HCT116 (cell line): ENCODE results near the gene EVC. TPM values are rescaled to one million over a fixed set of nuclear protein-coding genes. Genes with fewer than 3 reads are reported as not detected.

Source experiments
- ATAC-seq: fragments of 200-7000 bp; cut with Tn5 transposase; 2 replicates; pipeline ENCODE4 v1.9.1; 2020; ENCODE audit warnings: mild to moderate bottlenecking, moderate library complexity
- BruUV-seq: library from RNA; stranded (reverse); fragments of 400-500 nt; replicated peaks from 2 replicates; lab custom pipeline; 2021; lab: Mats Ljungman, UMichigan
- CTCF ChIA-PET: fragments of 300-600 bp; sonication (Branson Sonifier 250); formaldehyde crosslinking; loops from one replicate; lab custom pipeline; 2021; ENCODE audit warnings: antibody characterized with exemption; lab: Charles Lee
- POLR2A ChIA-PET: fragments of 300-600, 350-600 bp; sonication (Branson Sonifier 250); formaldehyde crosslinking; loops from one replicate; lab custom pipeline; 2021; ENCODE audit warnings: antibody characterized with exemption; lab: Charles Lee
- RAD21 ChIA-PET, 2 experiments: fragments of 300-600 bp; sonication (Branson Sonifier 250); formaldehyde crosslinking; loops; one replicate each; lab custom pipeline; 2023; ENCODE audit warnings: low total read pairs in 2 of 2; ENCODE audit not compliant: uncharacterized antibody in 2 of 2, unreplicated experiment in 2 of 2, low non-redundant PET in 1 of 2; lab: Charles Lee
- DNase-seq: peaks from one replicate; pipeline ENCODE4 v3.0.0-alpha.2; 2010; ENCODE audit warnings: low read depth, low spot score
- H2AFZ ChIP-seq: fragments of 200-600 bp; shearing (Covaris generic), sonication (generic); 2 replicates; pipeline ENCODE4 v1.6.1; 2017; ENCODE audit warnings: low read depth, mixed run types, mixed read lengths, antibody characterized with exemption, low read length; ENCODE audit not compliant: poor library complexity, severe bottlenecking
- H3K27ac ChIP-seq: 2 replicates; pipeline ENCODE4 v1.5.1; 2012; ENCODE audit warnings: low read depth, low read length
- H3K27me3 ChIP-seq: fragments of 200-600 bp; sonication (generic); 2 replicates; pipeline ENCODE4 v1.6.1; 2016; ENCODE audit warnings: mixed run types, low read length, mixed read lengths; ENCODE audit not compliant: insufficient read depth
- H3K36me3 ChIP-seq, 2 experiments: fragments of 200-500 bp in 1 of 2; fragments of 200-600 bp in 1 of 2; sonication (Bioruptor generic) in 1 of 2; sonication (generic) in 1 of 2; 2 replicates each; pipeline versions ENCODE4 v1.5.1 to v1.6.1; 2014 to 2016; ENCODE audit warnings: low read length in 2 of 2, inconsistent platforms in 1 of 2, mixed read lengths in 1 of 2, mixed run types in 1 of 2; ENCODE audit not compliant: insufficient read depth in 2 of 2, control insufficient read depth in 1 of 2
- H3K4me1 ChIP-seq, 2 experiments: fragments of 200-600 bp in 1 of 2; sonication (generic) in 1 of 2; 2 replicates each; pipeline versions ENCODE4 v1.5.1 to v1.6.1; 2012 to 2017; ENCODE audit warnings: low read length in 2 of 2, inconsistent platforms in 1 of 2, mild to moderate bottlenecking in 1 of 2, mixed read lengths in 1 of 2, mixed run types in 1 of 2, moderate library complexity in 1 of 2; ENCODE audit not compliant: insufficient read depth in 2 of 2, control insufficient read depth in 1 of 2
- H3K4me2 ChIP-seq: fragments of 200-600 bp; sonication (generic); 2 replicates; pipeline ENCODE4 v1.6.1; 2017; ENCODE audit warnings: mixed run types, low read length, mixed read lengths
- H3K4me3 ChIP-seq, 2 experiments: fragments of 200-600 bp in 1 of 2; sonication (generic) in 1 of 2; replicated peaks in 1 of 2; 2 replicates each; pipeline ENCODE4 v1.5.1; 2011 to 2016; ENCODE audit warnings: low read length in 2 of 2, control low read depth in 1 of 2, low read depth in 1 of 2, mild to moderate bottlenecking in 1 of 2, mixed read lengths in 1 of 2, mixed run types in 1 of 2
- H3K79me2 ChIP-seq: fragments of 200-600 bp; sonication (generic); 2 replicates; pipeline ENCODE4 v1.6.1; 2017; ENCODE audit warnings: mild to moderate bottlenecking, mixed run types, low read length, moderate library complexity, mixed read lengths; ENCODE audit not compliant: insufficient read depth
- H3K9ac ChIP-seq: fragments of 200-600 bp; sonication (generic); 2 replicates; pipeline ENCODE4 v1.6.1; 2016; ENCODE audit warnings: low read length, mixed read lengths
- H3K9me2 ChIP-seq: fragments of 200-600 bp; sonication (generic), shearing (Covaris generic); 2 replicates; pipeline ENCODE4 v1.6.1; 2017; ENCODE audit warnings: mixed run types, mild to moderate bottlenecking, moderate library complexity; ENCODE audit not compliant: insufficient read depth
- H3K9me3 ChIP-seq, 2 experiments: fragments of 200-500 bp in 1 of 2; fragments of 200-600 bp in 1 of 2; sonication (Bioruptor generic) in 1 of 2; sonication (generic) in 1 of 2; 2 replicates each; pipeline ENCODE4 v1.6.1; 2014 to 2017; ENCODE audit warnings: low read length in 2 of 2, mixed read lengths in 2 of 2, inconsistent platforms in 1 of 2, low read depth in 1 of 2, mild to moderate bottlenecking in 1 of 2, mixed run types in 1 of 2, moderate library complexity in 1 of 2; ENCODE audit not compliant: control insufficient read depth in 1 of 2, insufficient read depth in 1 of 2
- H4K20me1 ChIP-seq: fragments of 200-600 bp; sonication (generic), shearing (Covaris generic); 2 replicates; pipeline ENCODE4 v1.6.1; 2017; ENCODE audit warnings: mixed run types, mild to moderate bottlenecking, moderate library complexity; ENCODE audit not compliant: insufficient read depth
- CBX3 ChIP-seq: IDR thresholded peaks from 2 replicates; pipeline ENCODE4 v1.6.1; 2012; ENCODE audit warnings: low read depth
- CEBPB ChIP-seq: IDR thresholded peaks from 2 replicates; pipeline ENCODE4 v1.6.1; 2012; ENCODE audit warnings: low read depth
- EGR1 ChIP-seq: IDR thresholded peaks from 2 replicates; pipeline ENCODE4 v1.6.1; 2012; ENCODE audit warnings: low read depth
- EZH2 ChIP-seq: fragments of 200-600 bp; sonication (generic); IDR thresholded peaks from 2 replicates; pipeline ENCODE4 v1.6.1; 2017; ENCODE audit warnings: antibody characterized with exemption, mixed run types
- EZH2phosphoT487 ChIP-seq: fragments of 200-600 bp; IDR thresholded peaks from 2 replicates; pipeline ENCODE4 v1.6.1; 2018; ENCODE audit warnings: antibody characterized with exemption, borderline replicate concordance
- FOSL1 ChIP-seq: IDR thresholded peaks from 2 replicates; pipeline ENCODE4 v1.6.1; 2012; ENCODE audit warnings: low read depth
- POLR2A ChIP-seq: IDR thresholded peaks from 2 replicates; pipeline ENCODE4 v1.7.0; 2011; ENCODE audit warnings: borderline replicate concordance; ENCODE audit not compliant: insufficient read depth, insufficient read length; ENCODE audit errors: extremely low read depth
- POLR2AphosphoS5 ChIP-seq: IDR thresholded peaks from 2 replicates; pipeline ENCODE4 v1.6.1; 2011; ENCODE audit warnings: mild to moderate bottlenecking, low read depth, low read length, moderate library complexity
- RAD21 ChIP-seq: IDR thresholded peaks from 2 replicates; pipeline ENCODE4 v1.6.1; 2012; ENCODE audit warnings: low read depth, mild to moderate bottlenecking
- SIN3A ChIP-seq: IDR thresholded peaks from 2 replicates; pipeline ENCODE4 v1.6.1; 2012; ENCODE audit warnings: low read depth
- SP1 ChIP-seq: IDR thresholded peaks from 2 replicates; pipeline ENCODE4 v1.6.1; 2012; ENCODE audit warnings: low read depth
- SRF ChIP-seq: IDR thresholded peaks from 2 replicates; pipeline ENCODE4 v1.6.1; 2012; ENCODE audit warnings: low read depth
- TCF7L2 ChIP-seq: IDR thresholded peaks from 2 replicates; pipeline ENCODE4 v1.7.0; 2011; ENCODE audit warnings: borderline replicate concordance, inconsistent platforms; ENCODE audit not compliant: insufficient read depth, insufficient read length; ENCODE audit errors: extremely low read depth
- YY1 ChIP-seq: IDR thresholded peaks from 2 replicates; pipeline ENCODE4 v1.6.1; 2011; ENCODE audit warnings: low read length, low read depth, moderate library complexity, mild to moderate bottlenecking; ENCODE audit not compliant: insufficient replicate concordance; ENCODE audit errors: extremely low read depth
- ZNF274 ChIP-seq: fragments of 200-500 bp; sonication (Bioruptor generic); IDR thresholded peaks from 2 replicates; pipeline ENCODE4 v1.6.1; 2014; ENCODE audit warnings: mild to moderate bottlenecking, low read depth, low read length, inconsistent platforms
- intact Hi-C: fragments of 100-400 bp; cut with micrococcal nuclease; formaldehyde crosslinking; loops from 2 replicates; pipeline ENCODE4 v1.10.0; 2022
- total RNA-seq: library from RNA; stranded (reverse); gene quantifications from one replicate; pipeline ENCODE4 v1.2.1, GENCODE V29; 2021; ENCODE audit not compliant: unreplicated experiment
- TF ChIP-seq, protein P1 (sequence below): IDR thresholded peaks from 2 replicates; pipeline ENCODE4 v1.6.1; 2011; ENCODE audit warnings: mild to moderate bottlenecking, low read length, moderate library complexity; ENCODE audit not compliant: insufficient replicate concordance; ENCODE audit errors: extremely low read depth
- TF ChIP-seq, protein P2 (sequence below): IDR thresholded peaks from 2 replicates; pipeline ENCODE4 v1.6.1; 2012
- TF ChIP-seq, protein P3 (sequence below), 3 experiments: fragments of 200-600 bp in 1 of 3; sonication (generic) in 1 of 3; IDR thresholded peaks in 2 of 3; conservative IDR thresholded peaks in 1 of 3; 2 replicates each; pipeline ENCODE4 v1.5.1; 2012 to 2017; ENCODE audit warnings: low read depth in 2 of 3, low read length in 2 of 3, antibody characterized with exemption in 1 of 3, borderline replicate concordance in 1 of 3, control low read depth in 1 of 3, mild to moderate bottlenecking in 1 of 3, mixed read lengths in 1 of 3, mixed run types in 1 of 3, moderate library complexity in 1 of 3; ENCODE audit not compliant: insufficient read depth in 1 of 3
- TF ChIP-seq, protein P4 (sequence below): IDR thresholded peaks from 2 replicates; pipeline ENCODE4 v1.6.1; 2012; ENCODE audit warnings: low read depth

The EVC gene
- total RNA-seq, 1 experiment from 2014 or later = 0.15 TPM

DNA sequence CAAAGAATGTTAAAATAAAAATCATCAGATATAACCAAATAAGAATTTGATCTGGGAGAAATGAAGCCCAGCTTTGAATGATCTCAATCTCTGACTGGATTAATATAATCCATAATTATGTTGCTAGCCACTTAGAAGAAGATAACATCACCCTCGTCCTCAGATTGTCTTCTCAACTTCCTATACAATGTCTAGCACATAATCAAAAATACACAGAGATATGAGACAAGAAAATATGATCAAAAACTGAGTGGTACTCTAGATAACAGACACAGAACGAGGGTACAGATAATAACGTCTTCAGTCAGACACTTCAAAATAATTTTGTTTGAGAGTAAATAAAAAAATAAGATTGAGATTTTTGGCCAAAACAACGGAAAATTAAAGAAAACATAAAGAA is 49.8 kb upstream of the EVC start:
- Histone ChIP-seq H3K27me3 (peaks cover 20% of the 10 kb centered on the region; the same call in 1 of the 2 replicates), H3K4me2 (no peak overlapping the region), H3K79me2 (no peaks in the 10 kb centered on the region), H4K20me1 (no peaks in the 10 kb centered on the region), H3K27ac (no peak overlapping the region), H3K9me3 (no peaks in the 10 kb centered on the region; a peak in 1 of 4 replicates), H2AFZ (no peak overlapping the region), H3K36me3 (no peaks in the 10 kb centered on the region), H3K4me1 (no peaks in the 10 kb centered on the region), H3K9me2 (no peaks in the 10 kb centered on the region), H3K4me3 (no peak overlapping the region), H3K9ac (no peak overlapping the region)
- CTCF ChIA-PET = interaction anchor here (1.4 kb wide), 1 partner anchor 160 kb away, joined by 3 read pairs; no protein-coding TSS in a partner anchor
- TF ChIP-seq, protein P1, sequence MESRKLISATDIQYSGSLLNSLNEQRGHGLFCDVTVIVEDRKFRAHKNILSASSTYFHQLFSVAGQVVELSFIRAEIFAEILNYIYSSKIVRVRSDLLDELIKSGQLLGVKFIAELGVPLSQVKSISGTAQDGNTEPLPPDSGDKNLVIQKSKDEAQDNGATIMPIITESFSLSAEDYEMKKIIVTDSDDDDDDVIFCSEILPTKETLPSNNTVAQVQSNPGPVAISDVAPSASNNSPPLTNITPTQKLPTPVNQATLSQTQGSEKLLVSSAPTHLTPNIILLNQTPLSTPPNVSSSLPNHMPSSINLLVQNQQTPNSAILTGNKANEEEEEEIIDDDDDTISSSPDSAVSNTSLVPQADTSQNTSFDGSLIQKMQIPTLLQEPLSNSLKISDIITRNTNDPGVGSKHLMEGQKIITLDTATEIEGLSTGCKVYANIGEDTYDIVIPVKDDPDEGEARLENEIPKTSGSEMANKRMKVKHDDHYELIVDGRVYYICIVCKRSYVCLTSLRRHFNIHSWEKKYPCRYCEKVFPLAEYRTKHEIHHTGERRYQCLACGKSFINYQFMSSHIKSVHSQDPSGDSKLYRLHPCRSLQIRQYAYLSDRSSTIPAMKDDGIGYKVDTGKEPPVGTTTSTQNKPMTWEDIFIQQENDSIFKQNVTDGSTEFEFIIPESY = no peak
- no peak for TF ChIP-seq POLR2A
- TF ChIP-seq CBX3 = no peak
- TF ChIP-seq ZNF274 = no peak
- no peak for TF ChIP-seq SP1
- TF ChIP-seq, protein P2, sequence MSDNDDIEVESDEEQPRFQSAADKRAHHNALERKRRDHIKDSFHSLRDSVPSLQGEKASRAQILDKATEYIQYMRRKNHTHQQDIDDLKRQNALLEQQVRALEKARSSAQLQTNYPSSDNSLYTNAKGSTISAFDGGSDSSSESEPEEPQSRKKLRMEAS = no peak
- TF ChIP-seq YY1 = no peak
- no peak for TF ChIP-seq SIN3A
- no peak for TF ChIP-seq EZH2
- no peak for TF ChIP-seq CEBPB
- TF ChIP-seq, protein P3, sequence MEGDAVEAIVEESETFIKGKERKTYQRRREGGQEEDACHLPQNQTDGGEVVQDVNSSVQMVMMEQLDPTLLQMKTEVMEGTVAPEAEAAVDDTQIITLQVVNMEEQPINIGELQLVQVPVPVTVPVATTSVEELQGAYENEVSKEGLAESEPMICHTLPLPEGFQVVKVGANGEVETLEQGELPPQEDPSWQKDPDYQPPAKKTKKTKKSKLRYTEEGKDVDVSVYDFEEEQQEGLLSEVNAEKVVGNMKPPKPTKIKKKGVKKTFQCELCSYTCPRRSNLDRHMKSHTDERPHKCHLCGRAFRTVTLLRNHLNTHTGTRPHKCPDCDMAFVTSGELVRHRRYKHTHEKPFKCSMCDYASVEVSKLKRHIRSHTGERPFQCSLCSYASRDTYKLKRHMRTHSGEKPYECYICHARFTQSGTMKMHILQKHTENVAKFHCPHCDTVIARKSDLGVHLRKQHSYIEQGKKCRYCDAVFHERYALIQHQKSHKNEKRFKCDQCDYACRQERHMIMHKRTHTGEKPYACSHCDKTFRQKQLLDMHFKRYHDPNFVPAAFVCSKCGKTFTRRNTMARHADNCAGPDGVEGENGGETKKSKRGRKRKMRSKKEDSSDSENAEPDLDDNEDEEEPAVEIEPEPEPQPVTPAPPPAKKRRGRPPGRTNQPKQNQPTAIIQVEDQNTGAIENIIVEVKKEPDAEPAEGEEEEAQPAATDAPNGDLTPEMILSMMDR (IDR thresholded peaks at IDR 0.05 in 2 of 3, conservative IDR thresholded peaks at IDR 0.05 in 1 of 3; ENCODE audit: borderline replicate concordance in 1 of 3, insufficient read depth in 1 of 3, low read depth in 2 of 3, low read length in 2 of 3) = no peak
- no peak for TF ChIP-seq POLR2AphosphoS5
- TF ChIP-seq, protein P4, sequence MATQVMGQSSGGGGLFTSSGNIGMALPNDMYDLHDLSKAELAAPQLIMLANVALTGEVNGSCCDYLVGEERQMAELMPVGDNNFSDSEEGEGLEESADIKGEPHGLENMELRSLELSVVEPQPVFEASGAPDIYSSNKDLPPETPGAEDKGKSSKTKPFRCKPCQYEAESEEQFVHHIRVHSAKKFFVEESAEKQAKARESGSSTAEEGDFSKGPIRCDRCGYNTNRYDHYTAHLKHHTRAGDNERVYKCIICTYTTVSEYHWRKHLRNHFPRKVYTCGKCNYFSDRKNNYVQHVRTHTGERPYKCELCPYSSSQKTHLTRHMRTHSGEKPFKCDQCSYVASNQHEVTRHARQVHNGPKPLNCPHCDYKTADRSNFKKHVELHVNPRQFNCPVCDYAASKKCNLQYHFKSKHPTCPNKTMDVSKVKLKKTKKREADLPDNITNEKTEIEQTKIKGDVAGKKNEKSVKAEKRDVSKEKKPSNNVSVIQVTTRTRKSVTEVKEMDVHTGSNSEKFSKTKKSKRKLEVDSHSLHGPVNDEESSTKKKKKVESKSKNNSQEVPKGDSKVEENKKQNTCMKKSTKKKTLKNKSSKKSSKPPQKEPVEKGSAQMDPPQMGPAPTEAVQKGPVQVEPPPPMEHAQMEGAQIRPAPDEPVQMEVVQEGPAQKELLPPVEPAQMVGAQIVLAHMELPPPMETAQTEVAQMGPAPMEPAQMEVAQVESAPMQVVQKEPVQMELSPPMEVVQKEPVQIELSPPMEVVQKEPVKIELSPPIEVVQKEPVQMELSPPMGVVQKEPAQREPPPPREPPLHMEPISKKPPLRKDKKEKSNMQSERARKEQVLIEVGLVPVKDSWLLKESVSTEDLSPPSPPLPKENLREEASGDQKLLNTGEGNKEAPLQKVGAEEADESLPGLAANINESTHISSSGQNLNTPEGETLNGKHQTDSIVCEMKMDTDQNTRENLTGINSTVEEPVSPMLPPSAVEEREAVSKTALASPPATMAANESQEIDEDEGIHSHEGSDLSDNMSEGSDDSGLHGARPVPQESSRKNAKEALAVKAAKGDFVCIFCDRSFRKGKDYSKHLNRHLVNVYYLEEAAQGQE = no peak
- no peak for TF ChIP-seq EZH2phosphoT487
- no peak for TF ChIP-seq SRF
- TF ChIP-seq FOSL1 = no peak
- TF ChIP-seq TCF7L2 = no peak
- no peak for TF ChIP-seq EGR1
- no peak for TF ChIP-seq RAD21
- RAD21 ChIA-PET = no interaction called here
- POLR2A ChIA-PET = no interaction called here
- intact Hi-C loops = no loop called here
- ATAC-seq (no peak), DNase-seq (no peak)
- BruUV-seq = no TSS peak
